ENCODE measurements around the gene C16orf74. TPM values are rescaled to one million over a fixed set of nuclear protein-coding genes. Genes with fewer than 3 reads are reported as not detected.

The C16orf74 gene
- total and polyA plus RNA-seq, 2 of the 13 experiments (the other 11 are each of a cell fraction or from before 2014, with no cell fraction given) = 0.13 to 0.29 TPM

DNA sequence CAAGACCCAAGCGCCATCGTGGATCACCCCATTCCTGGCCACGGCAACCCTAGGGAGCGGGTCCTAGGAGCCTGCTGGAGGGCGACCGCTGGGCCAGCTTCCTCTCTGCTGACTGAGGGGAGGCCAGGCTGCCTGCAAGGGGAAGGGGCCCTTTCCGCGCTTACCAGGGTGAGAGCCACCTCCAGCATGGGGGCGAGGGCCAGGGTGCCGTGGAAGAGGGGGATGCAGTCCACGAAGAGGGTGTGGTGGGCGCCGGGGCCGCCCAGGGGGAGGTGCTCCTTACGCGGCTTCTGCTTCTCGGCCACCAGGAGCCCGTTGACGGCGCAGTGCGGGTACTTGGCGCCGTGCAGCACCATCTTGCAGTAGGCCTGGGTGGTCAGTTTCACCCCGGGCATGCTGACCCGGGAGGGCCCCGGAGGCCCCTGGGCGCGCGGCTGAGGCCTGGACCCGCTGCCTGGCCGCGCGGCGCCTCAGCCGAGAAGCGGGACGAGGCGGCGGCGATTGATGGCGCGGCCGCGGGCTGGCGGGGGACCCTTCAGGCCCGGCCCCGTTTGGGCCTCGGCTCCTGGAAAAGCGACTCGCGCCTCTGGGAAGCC is 48.1 kb upstream of the C16orf74 start (continued):
- TF ChIP-seq, protein P1, sequence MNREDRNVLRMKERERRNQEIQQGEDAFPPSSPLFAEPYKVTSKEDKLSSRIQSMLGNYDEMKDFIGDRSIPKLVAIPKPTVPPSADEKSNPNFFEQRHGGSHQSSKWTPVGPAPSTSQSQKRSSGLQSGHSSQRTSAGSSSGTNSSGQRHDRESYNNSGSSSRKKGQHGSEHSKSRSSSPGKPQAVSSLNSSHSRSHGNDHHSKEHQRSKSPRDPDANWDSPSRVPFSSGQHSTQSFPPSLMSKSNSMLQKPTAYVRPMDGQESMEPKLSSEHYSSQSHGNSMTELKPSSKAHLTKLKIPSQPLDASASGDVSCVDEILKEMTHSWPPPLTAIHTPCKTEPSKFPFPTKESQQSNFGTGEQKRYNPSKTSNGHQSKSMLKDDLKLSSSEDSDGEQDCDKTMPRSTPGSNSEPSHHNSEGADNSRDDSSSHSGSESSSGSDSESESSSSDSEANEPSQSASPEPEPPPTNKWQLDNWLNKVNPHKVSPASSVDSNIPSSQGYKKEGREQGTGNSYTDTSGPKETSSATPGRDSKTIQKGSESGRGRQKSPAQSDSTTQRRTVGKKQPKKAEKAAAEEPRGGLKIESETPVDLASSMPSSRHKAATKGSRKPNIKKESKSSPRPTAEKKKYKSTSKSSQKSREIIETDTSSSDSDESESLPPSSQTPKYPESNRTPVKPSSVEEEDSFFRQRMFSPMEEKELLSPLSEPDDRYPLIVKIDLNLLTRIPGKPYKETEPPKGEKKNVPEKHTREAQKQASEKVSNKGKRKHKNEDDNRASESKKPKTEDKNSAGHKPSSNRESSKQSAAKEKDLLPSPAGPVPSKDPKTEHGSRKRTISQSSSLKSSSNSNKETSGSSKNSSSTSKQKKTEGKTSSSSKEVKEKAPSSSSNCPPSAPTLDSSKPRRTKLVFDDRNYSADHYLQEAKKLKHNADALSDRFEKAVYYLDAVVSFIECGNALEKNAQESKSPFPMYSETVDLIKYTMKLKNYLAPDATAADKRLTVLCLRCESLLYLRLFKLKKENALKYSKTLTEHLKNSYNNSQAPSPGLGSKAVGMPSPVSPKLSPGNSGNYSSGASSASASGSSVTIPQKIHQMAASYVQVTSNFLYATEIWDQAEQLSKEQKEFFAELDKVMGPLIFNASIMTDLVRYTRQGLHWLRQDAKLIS (CRISPR knock-in tag; IDR thresholded peaks at IDR 0.05) = no peak
- TF ChIP-seq ZNF616 (CRISPR knock-in tag; IDR thresholded peaks at IDR 0.05; ENCODE audit: low read depth) (peak; percentile 66; the same call in 1 of the 2 replicates), ZNF558 (CRISPR knock-in tag; IDR thresholded peaks at IDR 0.05; ENCODE audit: borderline replicate concordance) (peak; percentile 75; the same call in 1 of the 2 replicates), ZNF432 (CRISPR knock-in tag; IDR thresholded peaks at IDR 0.05; ENCODE audit: borderline replicate concordance) (peak; percentile 75; the same call in 1 of the 2 replicates), ZNF563 (CRISPR knock-in tag; IDR thresholded peaks at IDR 0.05) (peak; percentile 37; the same call in 1 of the 2 replicates), KDM5A (IDR thresholded peaks at IDR 0.05; ENCODE audit: borderline replicate concordance, low read length) (0 out of 2 replicates have a peak, but pooled peaks have one; percentile 77), ATAD3A (CRISPR knock-in tag; IDR thresholded peaks at IDR 0.05) (no peak), FOXC1 (CRISPR knock-in tag; IDR thresholded peaks at IDR 0.05; ENCODE audit: borderline replicate concordance) (no peak), CCDC6 (CRISPR knock-in tag; IDR thresholded peaks at IDR 0.05) (no peak; the same call in 1 of the 2 replicates), RELA (CRISPR knock-in tag; IDR thresholded peaks at IDR 0.05) (no peak), ZNF703 (CRISPR knock-in tag; IDR thresholded peaks at IDR 0.05; ENCODE audit: borderline replicate concordance) (peak; percentile 21; the same call in 1 of the 2 replicates), ZNF746 (CRISPR knock-in tag; IDR thresholded peaks at IDR 0.05) (no peak), ZMYM4 (CRISPR knock-in tag; IDR thresholded peaks at IDR 0.05) (no peak), PTBP1 (IDR thresholded peaks at IDR 0.05; ENCODE audit: low read depth, low read length, poor library complexity, severe bottlenecking) (no peak), KDM2A (CRISPR knock-in tag; IDR thresholded peaks at IDR 0.05; ENCODE audit: borderline replicate concordance, low read depth) (no peak), ZSCAN22 (CRISPR knock-in tag; IDR thresholded peaks at IDR 0.05) (0 out of 2 replicates have a peak, but pooled peaks have one; percentile 38)
- TF ChIP-seq, protein P2, sequence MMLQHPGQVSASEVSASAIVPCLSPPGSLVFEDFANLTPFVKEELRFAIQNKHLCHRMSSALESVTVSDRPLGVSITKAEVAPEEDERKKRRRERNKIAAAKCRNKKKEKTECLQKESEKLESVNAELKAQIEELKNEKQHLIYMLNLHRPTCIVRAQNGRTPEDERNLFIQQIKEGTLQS (CRISPR knock-in tag; IDR thresholded peaks at IDR 0.05) = no peak
- TF ChIP-seq, protein P3, sequence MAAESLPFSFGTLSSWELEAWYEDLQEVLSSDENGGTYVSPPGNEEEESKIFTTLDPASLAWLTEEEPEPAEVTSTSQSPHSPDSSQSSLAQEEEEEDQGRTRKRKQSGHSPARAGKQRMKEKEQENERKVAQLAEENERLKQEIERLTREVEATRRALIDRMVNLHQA (CRISPR knock-in tag; IDR thresholded peaks at IDR 0.05) = no peak
- TF ChIP-seq, protein P4, sequence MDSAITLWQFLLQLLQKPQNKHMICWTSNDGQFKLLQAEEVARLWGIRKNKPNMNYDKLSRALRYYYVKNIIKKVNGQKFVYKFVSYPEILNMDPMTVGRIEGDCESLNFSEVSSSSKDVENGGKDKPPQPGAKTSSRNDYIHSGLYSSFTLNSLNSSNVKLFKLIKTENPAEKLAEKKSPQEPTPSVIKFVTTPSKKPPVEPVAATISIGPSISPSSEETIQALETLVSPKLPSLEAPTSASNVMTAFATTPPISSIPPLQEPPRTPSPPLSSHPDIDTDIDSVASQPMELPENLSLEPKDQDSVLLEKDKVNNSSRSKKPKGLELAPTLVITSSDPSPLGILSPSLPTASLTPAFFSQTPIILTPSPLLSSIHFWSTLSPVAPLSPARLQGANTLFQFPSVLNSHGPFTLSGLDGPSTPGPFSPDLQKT (CRISPR knock-in tag; IDR thresholded peaks at IDR 0.05; ENCODE audit: borderline replicate concordance) = no peak
- TF ChIP-seq, protein P5, sequence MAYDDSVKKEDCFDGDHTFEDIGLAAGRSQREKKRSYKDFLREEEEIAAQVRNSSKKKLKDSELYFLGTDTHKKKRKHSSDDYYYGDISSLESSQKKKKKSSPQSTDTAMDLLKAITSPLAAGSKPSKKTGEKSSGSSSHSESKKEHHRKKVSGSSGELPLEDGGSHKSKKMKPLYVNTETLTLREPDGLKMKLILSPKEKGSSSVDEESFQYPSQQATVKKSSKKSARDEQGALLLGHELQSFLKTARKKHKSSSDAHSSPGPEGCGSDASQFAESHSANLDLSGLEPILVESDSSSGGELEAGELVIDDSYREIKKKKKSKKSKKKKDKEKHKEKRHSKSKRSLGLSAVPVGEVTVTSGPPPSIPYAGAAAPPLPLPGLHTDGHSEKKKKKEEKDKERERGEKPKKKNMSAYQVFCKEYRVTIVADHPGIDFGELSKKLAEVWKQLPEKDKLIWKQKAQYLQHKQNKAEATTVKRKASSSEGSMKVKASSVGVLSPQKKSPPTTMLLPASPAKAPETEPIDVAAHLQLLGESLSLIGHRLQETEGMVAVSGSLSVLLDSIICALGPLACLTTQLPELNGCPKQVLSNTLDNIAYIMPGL (CRISPR knock-in tag; IDR thresholded peaks at IDR 0.05; ENCODE audit: borderline replicate concordance in 1 of 2, low read depth in 1 of 2) = no peak
- TF ChIP-seq, protein P6, sequence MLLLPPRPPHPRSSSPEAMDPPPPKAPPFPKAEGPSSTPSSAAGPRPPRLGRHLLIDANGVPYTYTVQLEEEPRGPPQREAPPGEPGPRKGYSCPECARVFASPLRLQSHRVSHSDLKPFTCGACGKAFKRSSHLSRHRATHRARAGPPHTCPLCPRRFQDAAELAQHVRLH (CRISPR knock-in tag; IDR thresholded peaks at IDR 0.05; ENCODE audit: borderline replicate concordance, low read depth) = no peak
